Measurements from ENCODE around the gene EEF1AKMT2. TPM values are rescaled to one million over a fixed set of nuclear protein-coding genes. Genes with fewer than 3 reads are reported as not detected.

The EEF1AKMT2 gene
- total RNA-seq, 4 donors from 2014 or later = 9.5 to 23.3 (median 18.5) TPM

DNA sequence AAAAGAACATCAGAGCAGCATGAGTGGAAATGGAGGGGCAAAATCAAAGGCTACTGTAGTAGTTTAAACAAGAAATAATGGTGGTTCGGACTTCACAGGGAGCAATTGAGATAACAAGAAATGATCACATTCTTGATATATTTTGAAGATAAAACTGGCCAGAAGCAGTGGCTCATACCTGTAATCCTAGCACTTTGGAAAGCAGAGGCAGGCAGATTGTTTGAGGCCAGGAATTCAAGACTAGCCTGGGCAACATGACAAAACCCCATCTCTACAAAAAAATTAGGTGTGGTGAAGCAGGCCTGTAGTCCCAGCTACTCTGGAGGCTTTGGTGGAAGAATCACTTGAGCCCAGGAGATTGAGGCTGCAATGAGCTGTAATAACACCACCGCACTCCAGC lies 22.9 kb downstream of the EEF1AKMT2 start:
- TF ChIP-seq, protein P1, sequence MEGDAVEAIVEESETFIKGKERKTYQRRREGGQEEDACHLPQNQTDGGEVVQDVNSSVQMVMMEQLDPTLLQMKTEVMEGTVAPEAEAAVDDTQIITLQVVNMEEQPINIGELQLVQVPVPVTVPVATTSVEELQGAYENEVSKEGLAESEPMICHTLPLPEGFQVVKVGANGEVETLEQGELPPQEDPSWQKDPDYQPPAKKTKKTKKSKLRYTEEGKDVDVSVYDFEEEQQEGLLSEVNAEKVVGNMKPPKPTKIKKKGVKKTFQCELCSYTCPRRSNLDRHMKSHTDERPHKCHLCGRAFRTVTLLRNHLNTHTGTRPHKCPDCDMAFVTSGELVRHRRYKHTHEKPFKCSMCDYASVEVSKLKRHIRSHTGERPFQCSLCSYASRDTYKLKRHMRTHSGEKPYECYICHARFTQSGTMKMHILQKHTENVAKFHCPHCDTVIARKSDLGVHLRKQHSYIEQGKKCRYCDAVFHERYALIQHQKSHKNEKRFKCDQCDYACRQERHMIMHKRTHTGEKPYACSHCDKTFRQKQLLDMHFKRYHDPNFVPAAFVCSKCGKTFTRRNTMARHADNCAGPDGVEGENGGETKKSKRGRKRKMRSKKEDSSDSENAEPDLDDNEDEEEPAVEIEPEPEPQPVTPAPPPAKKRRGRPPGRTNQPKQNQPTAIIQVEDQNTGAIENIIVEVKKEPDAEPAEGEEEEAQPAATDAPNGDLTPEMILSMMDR (IDR thresholded peaks at IDR 0.05) = no peak
- no peak for TF ChIP-seq POLR2A (IDR thresholded peaks at IDR 0.05)
- Histone ChIP-seq H3K36me3 (peaks cover 0 to 22% (median 0%) of the 10 kb centered on the region in 3 donors), H3K4me3 (no peak overlapping the region), H3K27ac (no peak overlapping the region), H3K4me1 (no peaks in the 10 kb centered on the region), H3K27me3 (no peaks in the 10 kb centered on the region), H3K9me3 (no peaks in the 10 kb centered on the region)
- DNase-seq = no peak

DNA sequence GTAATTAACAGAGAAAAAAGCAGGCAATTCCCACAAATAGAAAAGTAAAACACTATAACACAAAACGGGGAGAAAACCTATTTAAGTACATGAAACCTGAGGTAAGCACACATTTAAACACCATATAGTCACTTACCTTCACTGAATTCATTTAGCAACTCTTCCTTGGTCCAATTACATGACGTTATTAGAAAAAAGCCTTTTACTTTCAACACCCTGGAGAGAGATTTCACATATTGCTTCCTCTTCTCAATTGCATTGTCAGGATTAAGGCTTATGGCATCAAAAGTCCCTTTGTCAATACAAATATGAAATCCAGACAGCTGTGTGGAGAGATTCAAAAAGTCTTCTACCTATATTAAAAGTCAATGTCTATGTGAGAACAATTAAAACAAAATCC lies 26.4 kb downstream of the EEF1AKMT2 start:
- peaks cover 0 to 27% (median 0%) of the 10 kb centered on the region in 3 donors for H3K36me3 ChIP-seq
- H3K27ac ChIP-seq = no peak overlapping the region
- DNase-seq = no peak
- TF ChIP-seq, protein P1 (IDR thresholded peaks at IDR 0.05) = no peak
- no peak for TF ChIP-seq POLR2A (IDR thresholded peaks at IDR 0.05)
- no peaks in the 10 kb centered on the region for H3K4me1 ChIP-seq
- no peak overlapping the region for H3K4me3 ChIP-seq
- no peaks in the 10 kb centered on the region for H3K9me3 ChIP-seq
- H3K27me3 ChIP-seq = no peaks in the 10 kb centered on the region

DNA sequence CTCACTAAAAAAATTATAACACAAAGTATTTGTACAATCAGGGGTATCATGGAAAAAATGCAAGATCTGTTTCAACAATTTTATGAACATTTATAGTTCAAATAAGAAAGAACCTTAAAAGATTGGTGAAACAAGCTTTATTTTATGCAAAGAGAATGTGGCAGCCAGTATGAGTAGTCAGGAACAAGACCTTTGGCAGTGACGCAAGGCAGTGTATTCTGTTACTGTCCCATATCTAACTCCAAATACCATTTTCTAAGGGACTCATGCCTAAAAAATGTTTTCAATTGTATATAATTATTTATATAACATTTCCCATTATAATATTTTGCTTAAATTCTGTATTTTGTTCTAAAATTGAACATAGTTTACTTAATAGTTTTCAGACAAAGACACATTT lies 28.4 kb downstream of the EEF1AKMT2 start:
- Histone ChIP-seq H3K27me3 (no peaks in the 10 kb centered on the region), H3K9me3 (no peaks in the 10 kb centered on the region), H3K36me3 (peaks cover 0 to 34% (median 0%) of the 10 kb centered on the region in 3 donors), H3K27ac (no peak overlapping the region), H3K4me1 (no peaks in the 10 kb centered on the region), H3K4me3 (no peak overlapping the region)
- TF ChIP-seq, protein P1 (IDR thresholded peaks at IDR 0.05) = no peak
- TF ChIP-seq POLR2A (IDR thresholded peaks at IDR 0.05) = no peak
- DNase-seq = no peak

DNA sequence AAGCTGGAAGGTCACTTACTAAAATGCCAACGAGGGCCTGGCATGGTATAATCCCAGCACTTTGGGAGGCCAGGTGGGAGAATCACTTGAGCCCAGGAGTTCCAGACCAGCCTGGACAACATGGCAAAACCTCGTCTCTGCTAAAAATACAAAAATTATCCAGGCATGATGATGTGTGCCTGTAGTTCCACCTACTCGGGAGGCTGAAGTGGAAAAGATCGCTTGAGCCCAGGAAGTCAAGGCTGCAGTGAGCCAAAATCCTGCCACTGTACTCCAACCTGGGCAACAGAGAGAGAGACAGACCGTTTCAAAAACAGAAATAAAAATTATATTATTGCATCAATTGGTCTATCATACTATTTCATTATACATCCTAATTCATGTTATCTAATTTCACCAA lies 29.4 kb downstream of the EEF1AKMT2 start:
- peaks cover 0 to 38% (median 0%) of the 10 kb centered on the region in 3 donors for H3K36me3 ChIP-seq

DNA sequence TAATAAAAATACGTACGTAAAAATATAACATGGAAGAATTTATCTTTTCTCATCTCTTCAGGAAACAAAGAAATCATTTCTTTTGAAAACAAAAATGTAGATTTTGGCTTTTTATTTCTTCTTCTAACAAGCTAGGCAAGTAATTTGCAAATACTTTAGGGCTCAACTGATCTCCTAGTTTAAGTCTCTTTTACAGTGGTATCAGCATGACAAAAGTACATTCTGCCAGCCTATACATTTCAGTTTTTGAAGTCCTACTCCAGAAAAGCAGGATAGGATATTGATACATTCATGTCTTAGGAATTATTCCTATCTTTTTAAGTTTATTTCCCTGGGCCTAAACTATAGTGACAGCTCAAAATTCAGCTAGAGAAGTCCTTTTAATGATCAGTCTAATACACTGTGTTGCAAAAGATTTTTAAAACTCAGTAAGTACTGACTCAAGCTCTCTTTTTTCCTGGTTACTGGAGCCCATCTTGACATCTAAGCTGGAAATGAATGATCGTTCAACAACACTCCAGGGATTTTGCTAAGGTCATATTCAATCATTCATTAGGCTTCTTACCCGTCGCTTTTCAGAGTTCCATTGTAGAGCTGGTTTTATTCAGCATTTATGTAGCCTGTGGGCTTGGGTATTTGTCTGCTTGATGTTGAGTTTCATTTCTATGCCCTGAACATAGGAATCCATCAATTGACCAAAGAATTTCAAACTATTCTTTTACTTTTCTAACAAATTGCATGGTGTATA lies 35.4 kb downstream of the EEF1AKMT2 start:
- TF ChIP-seq POLR2A (IDR thresholded peaks at IDR 0.05) = no peak
- TF ChIP-seq, protein P1 (IDR thresholded peaks at IDR 0.05) = no peak
- Histone ChIP-seq H3K36me3 (peaks cover 0 to 33% (median 0%) of the 10 kb centered on the region in 3 donors), H3K27ac (no peak overlapping the region)

More for the DNA sequence above, 29.4 kb downstream of the EEF1AKMT2 start:
- TF ChIP-seq POLR2A (IDR thresholded peaks at IDR 0.05) = no peak
- TF ChIP-seq, protein P1 (IDR thresholded peaks at IDR 0.05) = no peak
- no peak overlapping the region for H3K4me3 ChIP-seq
- H3K9me3 ChIP-seq = no peaks in the 10 kb centered on the region
- H3K27ac ChIP-seq = no peak overlapping the region
- DNase-seq = no peak
- H3K27me3 ChIP-seq = no peaks in the 10 kb centered on the region
- no peaks in the 10 kb centered on the region for H3K4me1 ChIP-seq

More for the DNA sequence above, 35.4 kb downstream of the EEF1AKMT2 start:
- Histone ChIP-seq H3K9me3 (no peaks in the 10 kb centered on the region), H3K4me3 (no peak overlapping the region), H3K27me3 (no peaks in the 10 kb centered on the region), H3K4me1 (no peaks in the 10 kb centered on the region)
- no peak for DNase-seq

All from Peyer's patch (tissue), 4 donors.